Measurements from ENCODE around the gene DAGLB. TPM values are rescaled to one million over a fixed set of nuclear protein-coding genes. Genes with fewer than 3 reads are reported as not detected.

DAGLB gene, protein sequence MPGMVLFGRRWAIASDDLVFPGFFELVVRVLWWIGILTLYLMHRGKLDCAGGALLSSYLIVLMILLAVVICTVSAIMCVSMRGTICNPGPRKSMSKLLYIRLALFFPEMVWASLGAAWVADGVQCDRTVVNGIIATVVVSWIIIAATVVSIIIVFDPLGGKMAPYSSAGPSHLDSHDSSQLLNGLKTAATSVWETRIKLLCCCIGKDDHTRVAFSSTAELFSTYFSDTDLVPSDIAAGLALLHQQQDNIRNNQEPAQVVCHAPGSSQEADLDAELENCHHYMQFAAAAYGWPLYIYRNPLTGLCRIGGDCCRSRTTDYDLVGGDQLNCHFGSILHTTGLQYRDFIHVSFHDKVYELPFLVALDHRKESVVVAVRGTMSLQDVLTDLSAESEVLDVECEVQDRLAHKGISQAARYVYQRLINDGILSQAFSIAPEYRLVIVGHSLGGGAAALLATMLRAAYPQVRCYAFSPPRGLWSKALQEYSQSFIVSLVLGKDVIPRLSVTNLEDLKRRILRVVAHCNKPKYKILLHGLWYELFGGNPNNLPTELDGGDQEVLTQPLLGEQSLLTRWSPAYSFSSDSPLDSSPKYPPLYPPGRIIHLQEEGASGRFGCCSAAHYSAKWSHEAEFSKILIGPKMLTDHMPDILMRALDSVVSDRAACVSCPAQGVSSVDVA
- polyA plus RNA-seq (ENCODE audit: insufficient read length in 4 of 4), result 10 to 100 TPM; 13.5 to 17.3 (median 15.5) TPM

DNA sequence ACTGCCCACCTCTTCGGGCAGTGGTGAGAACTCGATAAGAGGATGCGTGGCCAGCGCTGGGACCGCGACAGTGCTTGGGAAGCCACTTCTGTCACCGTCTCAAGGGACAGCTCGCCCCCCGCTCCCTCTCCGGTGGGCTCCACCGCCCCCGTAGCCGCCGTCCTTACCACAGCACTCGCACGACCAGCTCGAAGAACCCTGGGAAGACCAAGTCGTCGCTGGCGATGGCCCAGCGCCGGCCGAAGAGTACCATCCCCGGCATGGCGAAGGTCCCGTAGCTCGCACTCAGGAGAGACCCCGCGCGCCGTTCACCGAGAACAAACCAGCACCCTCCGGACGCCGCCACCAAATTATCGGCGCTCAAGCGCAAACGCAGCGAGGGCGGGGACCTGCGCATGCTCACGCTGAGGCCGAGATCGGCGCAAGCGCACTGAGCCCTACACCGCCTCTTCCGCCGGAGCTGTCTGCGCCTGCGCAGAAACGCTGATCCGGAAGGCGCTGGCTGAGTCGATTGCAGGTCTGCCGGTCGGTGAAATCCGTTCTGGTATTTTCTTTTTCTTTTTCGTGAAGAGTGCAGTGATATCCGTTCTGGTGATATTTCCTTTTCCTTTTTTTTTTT, at the start of gene DAGLB:
Gene DAGLB, minus strand, starts transcription at position 374 of the 619 bp plus-strand sequence. Its CDS starts 112 bp downstream, at position 262.
- peak; percentile 83 to 94 (median 86) for DNase-seq (ENCODE audit: low read depth in 4 of 4, low spot score in 3 of 4)

DNA sequence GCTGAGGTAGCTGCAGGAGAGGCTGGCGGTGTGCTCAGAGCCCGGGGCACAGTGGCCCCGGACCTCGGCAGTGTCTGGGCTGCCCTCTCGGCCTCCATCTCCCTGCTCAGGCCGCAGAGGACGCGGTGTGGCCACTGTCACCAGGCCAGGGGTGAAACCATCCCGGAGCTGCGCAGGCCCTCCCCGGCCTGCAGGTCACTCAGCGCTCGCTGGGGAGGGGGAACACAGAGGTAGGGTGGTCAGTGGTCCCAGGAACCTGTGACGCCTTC, 49.8 kb upstream of the DAGLB start:
- DNase-seq (ENCODE audit: low read depth in 4 of 4, low spot score in 3 of 4), result no peak

DNA sequence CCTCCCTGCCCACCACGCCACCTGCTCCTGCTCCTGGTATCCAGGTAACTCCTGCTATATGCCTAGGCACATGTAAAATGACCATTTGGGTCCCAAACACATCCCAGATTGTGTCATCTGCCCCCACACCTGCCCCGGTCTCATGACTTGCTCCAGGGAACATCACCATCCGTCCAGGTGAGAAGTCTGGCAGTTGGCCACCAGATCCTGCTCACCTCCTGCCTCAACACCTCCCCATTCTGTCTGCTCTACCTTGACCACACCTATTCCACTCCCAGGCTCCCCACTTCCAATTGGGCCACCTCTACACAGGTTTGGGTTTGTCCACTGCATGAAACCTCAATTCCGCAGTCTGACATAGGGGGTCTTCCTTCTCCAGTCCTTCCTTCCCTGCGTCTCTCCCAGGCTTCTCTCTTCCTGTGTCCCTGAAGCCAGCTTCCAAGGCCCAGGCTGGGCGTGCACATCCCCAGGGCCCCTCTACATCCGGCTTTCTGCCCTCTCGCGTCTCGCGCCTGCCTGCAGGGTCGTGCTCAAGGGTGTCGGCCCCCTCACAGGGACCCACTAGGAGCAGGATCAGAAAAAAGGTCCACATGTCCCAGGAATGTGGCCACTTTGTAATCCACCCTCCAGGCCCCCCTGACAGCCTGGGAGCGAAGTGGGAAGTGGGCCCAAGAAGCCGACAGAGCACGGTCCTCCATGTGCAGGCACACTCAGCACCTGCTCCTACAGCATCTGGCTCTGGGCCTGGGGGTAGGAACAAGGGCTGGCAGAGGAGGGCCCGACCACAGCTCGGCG, 49.3 kb upstream of the DAGLB start:
- DNase-seq (ENCODE audit: low read depth in 4 of 4, low spot score in 3 of 4), result no peak

DNA sequence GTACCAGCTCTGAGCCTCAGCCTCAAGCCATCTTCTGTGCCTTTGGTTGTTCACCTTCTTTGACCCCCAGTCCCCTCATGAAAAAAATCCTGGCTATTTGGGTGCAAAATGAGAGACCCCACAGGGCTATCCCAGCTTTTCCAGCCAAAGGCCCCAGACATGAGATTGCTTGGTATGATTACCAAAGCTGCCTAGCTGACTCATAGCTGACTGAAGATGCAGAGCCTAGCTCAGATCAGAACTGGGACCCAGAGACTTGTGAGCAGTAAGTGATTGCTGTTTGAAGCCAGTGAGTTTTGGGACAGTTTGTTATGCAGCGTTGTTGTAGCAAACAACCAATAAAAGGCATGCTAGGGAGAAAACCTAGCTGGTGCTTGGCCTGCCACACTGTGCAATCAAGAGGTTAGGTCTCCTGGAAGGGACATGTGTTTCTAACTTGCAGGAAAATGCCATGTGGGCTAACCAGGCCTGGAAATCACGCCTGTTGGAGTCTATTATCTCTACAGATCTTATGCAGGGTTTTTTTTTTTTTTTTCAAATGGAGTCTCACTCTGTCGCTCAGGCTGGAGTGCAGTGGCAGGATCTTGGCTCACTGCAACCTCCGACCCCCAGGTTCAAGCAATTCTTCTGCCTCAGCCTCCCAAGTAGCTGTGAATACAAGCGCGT, 48.0 kb upstream of the DAGLB start:
- no peak for DNase-seq (ENCODE audit: low read depth in 4 of 4, low spot score in 3 of 4)

DNA sequence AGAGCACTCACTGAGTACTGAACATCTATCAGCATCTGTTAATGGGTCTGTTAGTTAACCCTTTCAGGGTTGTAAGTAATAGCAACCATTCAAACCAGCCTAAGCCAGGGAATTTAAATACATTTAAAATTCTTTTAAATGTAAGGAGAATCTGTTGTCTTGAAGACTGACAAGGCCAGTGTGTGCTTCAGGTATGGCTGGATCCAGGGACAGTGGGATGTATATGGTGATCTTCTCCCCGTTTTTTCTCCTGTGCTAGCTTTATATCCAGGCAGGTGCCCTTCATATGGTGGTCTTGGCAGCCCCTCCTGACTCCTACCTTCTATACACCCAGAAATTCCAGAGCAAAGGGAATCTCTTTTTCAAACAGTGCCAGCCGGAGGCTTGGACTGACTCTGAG, 46.6 kb upstream of the DAGLB start:
- no peak for DNase-seq (ENCODE audit: low read depth in 4 of 4, low spot score in 3 of 4)

DNA sequence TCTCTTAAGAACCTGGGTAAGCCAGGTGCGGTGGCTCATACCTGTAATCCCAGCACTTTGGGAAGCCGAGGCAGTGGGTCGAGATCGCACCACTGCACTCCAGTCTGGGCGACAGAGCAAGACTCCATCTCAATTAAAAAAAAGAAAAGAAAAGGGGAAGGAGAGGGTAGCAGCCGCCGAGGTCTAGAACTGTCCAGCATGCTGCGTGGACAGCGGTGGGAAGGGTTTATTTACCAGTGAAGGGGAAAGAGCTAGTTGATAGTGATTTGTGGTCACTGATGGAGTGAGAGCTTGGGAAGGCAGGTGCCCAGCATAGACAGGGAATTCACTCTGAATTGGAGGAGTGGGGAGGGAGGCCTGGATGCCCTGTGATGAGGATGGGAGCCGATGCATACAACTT, 43.4 kb upstream of the DAGLB start:
- DNase-seq (ENCODE audit: low read depth in 4 of 4, low spot score in 3 of 4), result no peak

DNA sequence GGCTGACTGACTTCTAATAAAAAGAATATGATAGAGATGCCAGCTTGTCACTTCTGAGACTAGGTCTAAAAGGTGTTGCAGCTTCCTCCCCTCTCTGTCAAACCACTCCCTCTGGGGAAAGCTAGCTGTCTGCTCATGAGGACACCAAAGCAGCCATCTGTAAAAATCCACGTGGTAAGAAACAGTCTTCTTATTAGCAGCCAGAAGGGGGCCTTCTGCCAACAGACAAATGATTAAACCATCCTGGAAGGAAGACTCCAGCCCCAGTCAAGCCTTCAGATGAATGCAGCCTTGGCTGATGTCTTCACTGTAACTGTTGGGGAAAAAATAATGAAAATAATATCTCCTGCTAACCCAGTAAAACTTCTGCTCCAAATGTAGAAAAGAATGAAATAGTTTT, 41.9 kb upstream of the DAGLB start:
- no peak for DNase-seq (ENCODE audit: low read depth in 4 of 4, low spot score in 3 of 4)

DNA sequence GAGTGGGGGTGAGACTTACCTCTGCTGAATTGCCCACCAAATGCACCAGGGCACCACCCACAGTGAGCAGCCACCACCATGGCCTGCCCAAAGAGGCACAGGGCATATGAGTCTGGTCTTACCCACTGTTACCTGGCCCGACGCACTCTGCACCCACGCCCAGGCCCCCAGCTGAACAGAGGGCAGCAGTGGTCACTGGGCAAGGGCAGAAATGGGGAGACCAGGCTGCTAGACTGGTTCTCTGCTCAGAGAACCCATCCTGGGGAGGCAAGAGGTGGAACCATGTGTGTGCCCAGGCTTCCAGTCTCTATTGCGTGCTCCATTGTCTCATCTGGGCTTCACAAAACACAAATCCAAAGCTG, 39.4 kb upstream of the DAGLB start:
- DNase-seq (ENCODE audit: low read depth in 4 of 4, low spot score in 3 of 4), result no peak

DNA sequence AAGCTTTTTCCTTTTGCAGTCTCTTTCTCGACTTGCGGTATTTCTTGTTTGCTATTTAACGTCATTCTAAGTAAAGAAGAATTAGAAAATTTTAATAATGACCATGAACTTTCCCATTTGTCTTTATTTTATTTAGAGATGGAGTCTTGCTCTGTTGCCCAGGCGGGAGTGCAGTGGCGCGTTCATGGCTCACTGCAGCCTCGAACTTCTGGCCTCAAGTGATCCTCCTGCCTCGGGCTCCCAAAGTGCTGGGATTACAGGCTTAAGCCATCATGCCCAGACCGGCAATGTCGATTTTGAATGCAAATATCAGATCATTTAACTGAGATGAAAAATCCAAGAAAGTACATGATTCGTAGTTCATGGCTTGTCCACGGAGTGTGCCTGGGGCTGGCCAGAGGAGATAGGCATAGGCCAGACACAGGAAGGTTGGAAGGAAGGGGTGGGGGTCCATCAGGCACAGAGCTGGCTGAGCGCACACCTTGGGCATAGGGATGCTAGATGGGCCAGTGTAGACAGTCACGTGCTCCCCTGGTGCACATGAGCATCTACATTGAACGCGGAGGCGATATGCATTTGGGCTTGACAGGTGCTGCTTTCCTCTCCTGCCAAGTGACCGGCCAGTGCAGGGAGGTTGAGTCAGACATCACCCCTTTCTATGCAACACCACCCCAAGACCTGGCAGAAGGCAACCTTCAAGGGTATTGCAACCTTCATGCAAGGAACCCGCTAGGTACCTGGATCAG, 38.9 kb upstream of the DAGLB start:
- DNase-seq (ENCODE audit: low read depth in 4 of 4, low spot score in 3 of 4), result no peak

DNA sequence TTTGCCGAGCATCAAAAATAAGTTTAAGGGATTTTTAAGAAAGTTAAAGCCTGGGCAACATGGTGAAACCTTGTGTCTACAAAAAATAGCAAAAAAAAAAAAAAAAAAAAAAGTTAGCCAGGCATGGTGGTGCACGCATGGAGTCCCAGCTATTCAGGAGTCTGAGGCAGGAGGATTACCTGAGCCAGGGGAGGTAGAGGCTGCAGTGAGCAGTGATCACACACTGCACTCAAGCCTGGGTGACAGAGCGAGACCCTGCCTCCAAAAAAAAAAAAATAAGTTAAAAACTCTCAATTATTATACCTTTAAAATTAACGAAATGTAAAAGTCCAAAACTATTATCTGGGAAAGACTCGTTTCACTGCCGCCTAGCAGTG, 35.0 kb upstream of the DAGLB start:
- no peak for DNase-seq (ENCODE audit: low read depth in 4 of 4, low spot score in 3 of 4)

DNA sequence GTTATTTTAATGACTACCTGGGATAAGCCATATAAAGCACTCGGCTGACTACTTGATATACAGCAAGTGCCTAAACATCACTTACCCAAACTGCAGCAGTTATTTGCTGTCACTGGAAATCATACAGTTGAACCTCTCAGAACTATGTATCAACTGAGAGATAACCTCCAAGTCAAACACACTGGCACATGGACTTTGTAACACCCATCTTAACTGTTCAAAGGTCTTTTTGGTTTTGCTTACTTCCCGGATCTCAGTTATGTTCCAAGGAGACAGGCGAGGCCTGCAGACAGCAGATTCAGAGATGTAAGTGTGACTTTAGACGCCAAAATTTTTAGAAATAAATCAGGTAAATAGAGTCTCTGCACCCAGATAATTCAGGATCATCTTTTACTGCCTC, 34.6 kb upstream of the DAGLB start:
- DNase-seq (ENCODE audit: low read depth in 4 of 4, low spot score in 3 of 4), result no peak

DNA sequence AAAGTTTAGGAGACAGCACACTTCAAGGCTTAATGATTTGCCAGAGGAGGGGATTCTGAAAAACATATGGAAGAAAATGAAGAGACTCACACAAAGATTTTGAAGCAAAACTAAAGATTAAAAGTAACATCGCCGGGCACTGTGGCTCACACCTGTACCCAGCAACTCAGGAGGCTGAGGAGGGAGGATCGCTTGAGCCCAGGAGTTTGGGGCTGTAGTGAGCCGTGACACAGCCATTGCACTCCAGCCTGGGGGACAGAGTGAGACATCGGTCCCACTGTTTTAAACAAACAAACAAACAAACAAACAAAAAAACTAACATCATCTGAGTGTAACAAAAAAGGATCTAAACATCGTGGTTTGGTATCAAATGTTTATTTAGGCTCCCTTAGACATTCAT, 33.7 kb upstream of the DAGLB start:
- no peak for DNase-seq (ENCODE audit: low read depth in 4 of 4, low spot score in 3 of 4)

DNA sequence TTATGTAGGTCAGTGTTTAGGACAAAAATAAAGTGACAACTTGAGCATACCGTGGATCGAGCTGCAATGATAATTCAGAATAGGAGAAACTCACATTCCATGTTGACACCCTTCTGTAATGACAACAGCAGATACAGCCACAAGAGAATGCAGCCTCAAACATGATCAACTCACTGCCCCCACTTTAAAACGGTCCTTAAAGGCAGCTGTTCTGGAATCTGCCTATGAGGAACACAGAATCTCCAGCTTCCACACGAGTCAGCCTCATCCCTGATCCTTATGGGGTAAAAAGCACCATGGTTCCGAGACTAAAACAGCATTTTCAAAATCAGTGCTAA, 32.5 kb upstream of the DAGLB start:
- no peak for DNase-seq (ENCODE audit: low read depth in 4 of 4, low spot score in 3 of 4)

DNA sequence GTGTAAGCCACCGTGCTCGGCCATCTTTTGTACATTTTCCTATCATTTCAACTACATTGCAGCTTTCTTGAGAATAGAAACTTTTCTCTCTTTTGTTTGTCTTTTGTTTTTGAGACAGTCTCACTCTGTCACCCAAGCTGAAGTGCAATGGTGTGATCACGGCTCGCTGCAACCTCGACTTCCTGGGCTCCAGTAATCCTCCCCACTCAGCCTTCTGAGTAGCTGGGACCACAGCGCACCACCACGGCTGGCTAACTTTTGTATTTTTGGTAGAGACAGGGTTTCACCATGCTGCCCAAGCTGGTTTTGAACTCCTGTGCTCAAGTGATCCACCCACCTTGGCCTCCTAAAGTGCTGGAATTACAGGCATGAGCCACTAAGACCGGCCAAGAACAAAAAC, 31.3 kb upstream of the DAGLB start:
- DNase-seq (ENCODE audit: low read depth in 4 of 4, low spot score in 3 of 4), result no peak

DNA sequence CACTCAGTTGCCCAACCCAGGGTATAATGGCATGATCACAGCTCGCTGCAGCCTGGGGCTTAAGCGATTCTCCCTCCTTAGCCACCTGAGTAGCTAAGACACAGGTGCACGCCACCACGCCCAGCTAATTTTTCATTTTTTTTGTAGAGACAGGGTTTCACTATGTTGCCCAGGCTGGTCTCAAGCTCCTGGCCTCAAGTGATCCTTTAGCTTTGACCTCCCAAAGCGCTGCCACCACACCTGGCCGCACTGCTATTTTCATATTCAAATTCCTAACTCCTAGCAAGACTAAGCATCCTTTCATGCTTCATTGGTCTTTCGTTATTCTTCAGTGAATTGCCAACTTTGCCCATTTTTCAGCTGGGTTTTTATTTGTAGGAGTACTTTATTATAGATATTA, 30.4 kb upstream of the DAGLB start:
- DNase-seq (ENCODE audit: low read depth in 4 of 4, low spot score in 3 of 4), result no peak

DNA sequence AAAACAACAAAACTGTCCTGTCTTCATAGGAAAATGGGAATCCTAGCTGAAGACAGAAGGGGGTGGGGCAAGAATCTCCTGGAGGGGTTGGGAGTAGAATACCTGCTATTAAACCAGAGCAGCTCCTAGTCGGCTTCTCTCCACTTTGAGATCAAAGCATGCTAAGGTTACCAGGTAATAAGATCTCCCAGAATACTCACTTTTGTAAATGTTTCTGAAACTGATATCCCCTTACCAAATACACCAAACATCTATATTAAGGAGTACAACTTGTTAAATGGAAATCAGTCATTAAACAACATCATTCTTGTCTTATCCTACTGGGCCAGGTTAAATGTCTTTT, 29.5 kb upstream of the DAGLB start:
- no peak for DNase-seq (ENCODE audit: low read depth in 4 of 4, low spot score in 3 of 4)

DNA sequence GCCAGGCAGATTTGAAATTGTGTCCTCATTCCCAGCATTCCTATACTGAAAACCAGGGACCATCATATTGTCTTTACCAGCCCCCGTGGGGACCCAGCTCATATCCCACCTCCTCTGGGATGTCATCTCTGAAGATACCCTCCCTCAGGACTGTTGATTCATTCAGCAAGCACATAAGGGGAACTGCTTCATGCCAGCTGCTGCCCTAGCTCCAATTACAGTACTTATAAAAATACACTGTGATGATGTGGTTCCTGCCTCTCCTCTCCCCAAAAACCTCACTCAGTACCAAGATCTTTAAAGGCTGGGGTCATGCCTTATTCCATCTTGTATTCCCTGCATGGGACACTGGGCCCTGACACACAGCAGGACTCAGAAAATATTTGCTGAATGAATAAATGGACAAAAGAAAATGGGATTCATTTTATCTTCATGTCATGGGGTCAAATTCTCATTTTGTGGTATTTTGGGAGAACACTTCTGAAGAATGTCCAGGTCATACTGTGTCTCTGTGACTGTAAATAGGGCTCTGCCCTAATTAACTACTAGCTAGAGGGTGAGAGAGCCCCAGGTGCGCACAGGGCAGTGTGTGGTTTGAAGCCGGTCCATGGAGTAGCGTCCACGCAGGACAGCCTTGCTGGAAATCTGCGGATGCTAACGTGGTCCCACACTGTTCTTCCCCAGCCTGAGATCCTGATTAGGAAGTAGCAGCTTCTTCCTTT, 29.0 kb upstream of the DAGLB start:
- DNase-seq (ENCODE audit: low read depth in 4 of 4, low spot score in 3 of 4), result no peak

DNA sequence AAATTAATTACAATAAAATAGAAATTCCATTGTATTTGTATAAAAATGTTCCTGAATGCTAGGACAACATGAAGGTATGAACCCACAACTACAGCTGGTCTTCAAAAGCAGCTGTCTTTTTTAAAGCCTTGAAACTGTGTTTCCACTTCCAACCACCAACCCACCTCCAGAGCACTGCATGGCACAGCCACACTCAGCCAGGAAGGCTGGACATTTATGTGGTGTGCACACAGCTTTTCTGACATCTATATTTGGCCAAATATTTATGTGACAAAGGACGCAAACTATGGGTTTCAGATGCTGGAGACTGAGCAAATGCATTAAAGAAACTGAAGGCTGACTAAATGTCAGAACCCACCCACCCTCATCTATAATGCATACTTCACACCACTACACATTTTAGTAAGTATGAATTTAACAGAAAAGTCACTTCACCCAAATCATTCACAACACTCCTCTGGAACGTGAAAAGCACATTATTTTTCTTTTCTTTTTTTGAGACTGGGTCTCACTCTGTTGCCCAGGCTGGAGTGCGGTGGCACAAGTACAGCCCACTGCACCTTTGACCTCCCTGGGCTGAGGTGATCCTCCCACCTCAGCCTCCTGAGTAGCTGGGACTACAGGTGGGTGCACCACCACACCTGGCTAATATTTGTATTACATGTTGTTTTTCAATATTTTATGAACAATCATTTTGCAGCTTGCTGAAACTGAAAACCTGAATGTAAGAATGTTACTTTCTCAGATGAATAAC, 27.9 kb upstream of the DAGLB start:
- no peak for DNase-seq (ENCODE audit: low read depth in 4 of 4, low spot score in 3 of 4)

DNA sequence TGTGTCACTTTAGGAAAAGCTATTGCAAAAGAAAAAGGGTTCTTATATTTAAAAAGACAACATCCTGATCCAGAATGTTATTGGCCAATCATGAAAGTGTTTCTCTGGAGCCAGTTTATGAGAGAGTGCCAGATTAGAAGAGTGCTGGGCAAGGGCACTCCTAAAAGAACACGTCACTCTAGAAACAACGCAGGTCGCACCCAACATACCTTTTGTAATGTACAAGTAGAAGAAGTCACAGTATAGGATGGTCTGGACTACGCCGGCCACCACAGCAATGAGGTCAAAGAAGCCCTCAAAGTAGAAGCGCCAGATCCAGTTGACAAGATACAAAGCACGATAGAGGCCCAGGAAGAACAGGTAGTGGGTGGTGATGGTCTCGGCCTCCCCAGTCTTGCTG, 18.1 kb upstream of the DAGLB start:
- no peak for DNase-seq (ENCODE audit: low read depth in 4 of 4, low spot score in 3 of 4)
